Inflammatory macrophage (primary cell): ENCODE data around the gene AGAP3.

Experiments
- DNase-seq, 2 donors: peaks; one replicate each; pipeline ENCODE4 v3.0.0-alpha.2; 2020 to 2022

AGAP3 gene

DNA sequence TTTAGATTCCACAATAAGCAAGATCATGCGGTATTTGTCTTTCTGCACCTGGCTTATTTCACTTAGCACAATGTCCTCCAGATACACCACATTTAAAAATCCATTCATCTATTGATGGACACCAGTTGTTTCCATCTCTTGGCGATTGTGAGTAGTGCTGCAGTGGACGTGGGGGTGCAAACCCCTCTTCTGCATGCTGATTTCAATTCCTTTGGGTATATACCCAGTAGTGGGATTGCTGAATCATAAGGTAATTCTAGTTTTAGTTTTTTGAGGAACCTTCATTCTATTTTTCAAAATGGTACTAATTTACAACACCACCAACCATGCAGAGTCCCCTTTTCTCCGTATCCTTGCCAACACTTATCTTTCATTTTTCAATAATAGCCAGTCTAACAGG, 102.8 kb downstream of the AGAP3 start:
- DNase-seq: no peak

DNA sequence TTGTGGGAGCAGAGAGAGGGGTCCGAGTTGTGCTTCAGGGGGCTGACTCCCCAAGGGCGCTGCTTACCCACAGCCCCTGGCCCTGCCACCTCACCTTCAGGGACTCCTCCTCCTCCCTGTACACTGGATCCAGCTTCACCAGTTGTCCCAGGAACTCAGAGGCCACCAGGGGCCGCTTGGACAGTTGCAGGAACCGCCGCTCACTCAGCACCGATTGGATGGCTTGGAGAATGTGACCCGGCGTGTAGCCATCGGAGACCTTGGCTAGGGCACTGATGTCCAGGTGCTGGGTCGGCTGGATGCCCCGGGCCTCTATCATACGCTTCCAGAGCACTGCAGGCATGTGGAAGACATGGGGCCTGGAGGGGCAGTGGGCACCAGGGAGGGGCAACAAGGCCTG, 105.3 kb downstream of the AGAP3 start:
- DNase-seq: no peak

DNA sequence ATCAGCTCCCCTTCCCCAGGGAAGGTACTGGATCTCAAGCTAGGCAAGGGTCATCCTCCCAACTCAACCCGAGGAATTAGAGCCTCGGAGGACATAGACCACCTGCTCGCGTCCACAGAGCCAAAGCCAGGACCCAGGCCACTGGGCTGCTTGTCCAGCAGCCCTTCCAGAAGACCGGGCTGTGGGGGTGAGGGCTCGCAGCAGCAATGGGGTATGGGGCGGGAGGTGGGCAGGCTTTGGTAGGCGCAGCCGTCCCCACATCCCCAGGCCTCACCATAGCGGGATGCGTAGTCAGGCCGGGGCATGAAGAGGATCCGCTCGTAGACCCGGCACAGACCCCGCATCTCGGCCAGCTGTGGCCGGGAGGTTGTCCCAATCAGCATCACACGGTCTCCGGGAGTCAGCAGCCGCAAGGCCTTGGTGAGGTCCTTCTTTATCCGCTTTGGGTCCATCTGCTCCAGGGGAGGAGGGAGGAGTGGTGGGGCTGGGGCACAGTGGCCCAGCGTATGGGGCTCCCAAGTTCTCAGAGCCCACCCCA, 105.8 kb downstream of the AGAP3 start:
- DNase-seq: no peak

DNA sequence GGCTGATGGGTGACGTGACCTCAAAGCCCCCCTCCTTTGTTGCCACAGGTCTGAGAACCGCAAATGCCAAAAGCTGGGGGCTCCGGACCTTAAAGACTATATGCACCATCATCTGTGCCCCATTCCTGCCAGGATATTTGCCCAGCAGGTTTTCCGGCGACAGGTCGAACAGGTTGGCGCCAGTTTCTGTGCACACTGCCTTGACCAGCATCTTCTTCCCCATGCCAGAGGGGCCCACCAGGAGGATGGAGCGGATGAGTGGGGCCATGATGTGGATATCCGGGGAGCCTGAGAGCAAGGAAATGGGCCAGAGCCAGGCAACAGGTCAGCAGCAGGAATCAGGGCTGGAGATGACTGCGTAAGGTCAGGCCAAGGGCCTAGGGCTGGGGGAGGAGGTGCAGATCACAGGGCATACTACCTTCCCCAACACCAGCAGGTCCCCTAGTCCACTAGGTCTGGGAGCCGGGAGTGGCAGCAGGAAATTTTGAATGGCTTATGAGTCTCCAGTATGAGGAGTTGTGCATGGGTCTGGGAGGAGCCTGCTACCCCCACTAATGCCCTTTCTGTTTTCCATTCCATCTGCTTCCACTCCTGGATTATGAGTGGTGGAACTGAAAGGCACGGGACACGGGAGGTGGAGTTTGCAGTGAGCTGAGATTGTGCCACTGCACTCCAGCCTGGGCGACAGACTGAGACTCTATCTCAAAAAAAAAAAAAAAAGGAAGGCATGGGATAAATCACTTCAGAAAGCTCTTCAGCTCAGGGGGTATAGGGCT, 107.1 kb downstream of the AGAP3 start:
- DNase-seq: no peak
